ENCODE results near the gene RGR. TPM values are rescaled to one million over a fixed set of nuclear protein-coding genes. Genes with fewer than 3 reads are reported as not detected.
A peak's percentile ranks its signal among the peaks of the same experiment; 100 is the strongest.
"Not testable (repeated sequence)": the region's sequence is repeated elsewhere in the genome, so short reads cannot be mapped to it uniquely, and the experiment has no call there.

Gene RGR
- total RNA-seq, 4 donors from 2014 or later = 0.08 TPM; not detected in 3

- TF ChIP-seq POLR2A (IDR thresholded peaks at IDR 0.05) (no peak), CTCF (IDR thresholded peaks at IDR 0.05) (no peak)
- DNase-seq (ENCODE audit: low spot score in 2 of 2) = peak in 1 of 2 donors; percentile 60
- no peak overlapping the region for H3K4me3 ChIP-seq (ENCODE audit: low read depth, poor library complexity, severe bottlenecking)
- 68% methylated on average over 4 of the region's 4 CpGs for WGBS, 2 donors
- intact Hi-C loops (cut with DNase I; ENCODE audit: low total_unique reads) = loop anchor here (10.0 kb wide), 1 partner anchor 109 kb away; no protein-coding TSS in a partner anchor
Measured at GRCh38 chr10:84265418-84265817, 20.6 kb downstream of the RGR start.

GRCh38 chr10:84267503-84268126 lies 22.8 kb downstream of the RGR start:
- DNase-seq (ENCODE audit: low spot score in 2 of 2) = peak in 1 of 2 donors; percentile 85
- WGBS, 2 donors = 33 to 35% methylated on average over 7 of the region's 7 CpGs
- TF ChIP-seq CTCF (IDR thresholded peaks at IDR 0.05) = no peak
- no peak for TF ChIP-seq POLR2A (IDR thresholded peaks at IDR 0.05)
- H3K4me3 ChIP-seq (ENCODE audit: low read depth, poor library complexity, severe bottlenecking) = no peak overlapping the region
- intact Hi-C loops (cut with DNase I; ENCODE audit: low total_unique reads) = loop anchor here (10.0 kb wide), 1 partner anchor 107 kb away; no protein-coding TSS in a partner anchor

GRCh38 chr10:84269162-84269561 lies 24.3 kb downstream of the RGR start:
- intact Hi-C loops (cut with DNase I; ENCODE audit: low total_unique reads) = loop anchor here (10.0 kb wide), 1 partner anchor 106 kb away; no protein-coding TSS in a partner anchor
- WGBS, 2 donors = 61 to 67% methylated on average over 1 of the region's 1 CpG
- TF ChIP-seq POLR2A (IDR thresholded peaks at IDR 0.05) = no peak
- no peak for TF ChIP-seq CTCF (IDR thresholded peaks at IDR 0.05)
- no peak overlapping the region for H3K4me3 ChIP-seq (ENCODE audit: low read depth, poor library complexity, severe bottlenecking)
- DNase-seq (ENCODE audit: low spot score in 2 of 2) = no peak

GRCh38 chr10:84269773-84270172 lies 24.9 kb downstream of the RGR start:
- TF ChIP-seq CTCF (IDR thresholded peaks at IDR 0.05) (no peak), POLR2A (IDR thresholded peaks at IDR 0.05) (no peak)
- intact Hi-C loops (cut with DNase I; ENCODE audit: low total_unique reads) = loop anchor here (10.0 kb wide), 1 partner anchor 105 kb away; no protein-coding TSS in a partner anchor
- DNase-seq (ENCODE audit: low spot score in 2 of 2) = peak in 1 of 2 donors; percentile 21
- H3K4me3 ChIP-seq (ENCODE audit: low read depth, poor library complexity, severe bottlenecking) = no peak overlapping the region
- WGBS, 2 donors = 66 to 70% methylated on average over 2 of the region's 2 CpGs

GRCh38 chr10:84270708-84271107 lies 25.9 kb downstream of the RGR start:
- intact Hi-C loops (cut with DNase I; ENCODE audit: low total_unique reads) = no loop called here
- no peak overlapping the region for H3K4me3 ChIP-seq (ENCODE audit: low read depth, poor library complexity, severe bottlenecking)
- peak in 1 of 2 donors; percentile 25 for DNase-seq (ENCODE audit: low spot score in 2 of 2)
- WGBS, 2 donors = 50 to 57% methylated on average over 1 of the region's 1 CpG
- no peak for TF ChIP-seq POLR2A (IDR thresholded peaks at IDR 0.05)
- TF ChIP-seq CTCF (IDR thresholded peaks at IDR 0.05) = no peak

GRCh38 chr10:84279876-84280475 lies 35.1 kb downstream of the RGR start:
- intact Hi-C loops (cut with DNase I; ENCODE audit: low total_unique reads); DNase-seq (ENCODE audit: low spot score in 2 of 2); H3K4me3 ChIP-seq (ENCODE audit: low read depth, poor library complexity, severe bottlenecking): not testable (repeated sequence)
- 79 to 83% methylated on average over 27 to 30 of the region's 31 CpGs for WGBS, 2 donors
